GM08714 (cell line): Measurements from ENCODE around the gene SLCO1A2.
"Not testable (repeated sequence)": the region's sequence is repeated elsewhere in the genome, so short reads cannot be mapped to it uniquely, and the experiment has no call there.

Experiments used
- H3K4me3 ChIP-seq: fragments of 200-500 bp; sonication (Bioruptor generic); 2 replicates; pipeline ENCODE4 v1.5.1; 2014; ENCODE audit warnings: mild to moderate bottlenecking, low read length, inconsistent platforms
- ZNF274 ChIP-seq: IDR thresholded peaks from 2 replicates; pipeline ENCODE4 v1.6.1; 2012; ENCODE audit warnings: mild to moderate bottlenecking, low read depth, low read length

The SLCO1A2 gene, protein sequence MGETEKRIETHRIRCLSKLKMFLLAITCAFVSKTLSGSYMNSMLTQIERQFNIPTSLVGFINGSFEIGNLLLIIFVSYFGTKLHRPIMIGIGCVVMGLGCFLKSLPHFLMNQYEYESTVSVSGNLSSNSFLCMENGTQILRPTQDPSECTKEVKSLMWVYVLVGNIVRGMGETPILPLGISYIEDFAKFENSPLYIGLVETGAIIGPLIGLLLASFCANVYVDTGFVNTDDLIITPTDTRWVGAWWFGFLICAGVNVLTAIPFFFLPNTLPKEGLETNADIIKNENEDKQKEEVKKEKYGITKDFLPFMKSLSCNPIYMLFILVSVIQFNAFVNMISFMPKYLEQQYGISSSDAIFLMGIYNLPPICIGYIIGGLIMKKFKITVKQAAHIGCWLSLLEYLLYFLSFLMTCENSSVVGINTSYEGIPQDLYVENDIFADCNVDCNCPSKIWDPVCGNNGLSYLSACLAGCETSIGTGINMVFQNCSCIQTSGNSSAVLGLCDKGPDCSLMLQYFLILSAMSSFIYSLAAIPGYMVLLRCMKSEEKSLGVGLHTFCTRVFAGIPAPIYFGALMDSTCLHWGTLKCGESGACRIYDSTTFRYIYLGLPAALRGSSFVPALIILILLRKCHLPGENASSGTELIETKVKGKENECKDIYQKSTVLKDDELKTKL

DNA sequence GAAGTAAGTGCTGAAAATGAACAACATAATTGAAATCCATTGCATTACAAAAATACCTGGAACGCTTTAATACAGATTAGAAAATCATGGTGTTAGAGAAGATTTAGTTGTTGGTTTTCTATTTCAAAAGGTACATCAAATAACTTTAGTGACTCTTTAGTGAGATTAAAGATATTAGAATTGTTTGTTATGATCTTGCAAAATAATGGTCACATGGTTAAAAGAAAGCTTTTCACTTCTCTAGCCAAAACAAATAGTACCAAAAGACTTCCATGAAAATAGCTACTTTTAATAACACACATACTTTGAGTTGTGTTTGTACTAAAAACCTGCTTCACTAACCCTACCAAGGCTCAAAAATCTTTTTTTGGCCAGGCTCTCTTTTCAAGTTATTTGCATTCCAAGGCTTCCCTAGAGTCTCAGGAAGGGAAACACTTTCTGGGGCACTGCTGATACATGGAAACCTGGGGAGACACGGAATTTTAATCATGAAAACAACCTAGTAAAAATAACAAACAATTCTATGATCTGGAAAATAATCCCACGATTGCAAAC, at the start of gene SLCO1A2:
Gene SLCO1A2, minus strand, starts transcription at position 147 of the 555 bp plus-strand sequence. CDS start 270 bp downstream, outside the sequence.
- no peak within 1 kb of the TSS for H3K4me3 ChIP-seq
- no peak for TF ChIP-seq ZNF274

DNA sequence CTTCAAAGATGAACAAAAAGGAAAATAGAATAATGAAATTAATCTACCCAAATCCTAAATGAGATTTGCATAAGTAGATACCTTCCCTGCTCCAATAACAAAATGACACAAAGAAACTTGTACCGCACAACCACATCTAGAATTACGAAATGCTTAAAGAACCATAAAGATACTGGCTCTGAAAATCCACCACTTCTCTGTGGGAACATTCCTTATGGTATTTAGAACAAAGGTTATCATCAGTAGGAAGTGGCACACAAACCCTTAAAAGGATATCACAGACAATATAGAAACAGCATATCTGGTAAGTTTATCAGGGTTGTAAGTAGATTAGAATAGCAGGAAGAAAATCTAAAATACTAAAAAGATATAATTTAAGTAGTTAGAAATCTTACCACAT, 49.5 kb upstream of the SLCO1A2 start:
- no peak overlapping the region for H3K4me3 ChIP-seq
- TF ChIP-seq ZNF274 = no peak

DNA sequence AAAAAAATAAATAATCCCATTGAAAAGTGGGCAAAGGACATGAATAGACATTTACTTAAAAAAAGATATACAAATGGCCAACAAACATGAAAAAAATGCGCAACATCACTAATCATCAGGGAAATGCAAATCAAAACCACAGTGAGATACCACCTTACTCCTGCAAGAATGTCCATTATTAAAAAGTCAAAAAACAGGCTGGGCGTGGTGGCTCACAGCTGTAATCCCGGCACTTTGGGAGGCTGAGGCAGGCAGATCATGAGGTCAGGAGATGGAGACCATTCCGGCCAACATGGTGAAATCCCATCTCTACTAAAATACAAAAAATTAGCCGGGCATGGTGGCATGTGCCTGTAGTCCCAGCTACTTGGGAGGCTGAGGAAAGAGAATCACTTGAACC, 46.6 kb upstream of the SLCO1A2 start:
- H3K4me3 ChIP-seq = not testable (repeated sequence)

DNA sequence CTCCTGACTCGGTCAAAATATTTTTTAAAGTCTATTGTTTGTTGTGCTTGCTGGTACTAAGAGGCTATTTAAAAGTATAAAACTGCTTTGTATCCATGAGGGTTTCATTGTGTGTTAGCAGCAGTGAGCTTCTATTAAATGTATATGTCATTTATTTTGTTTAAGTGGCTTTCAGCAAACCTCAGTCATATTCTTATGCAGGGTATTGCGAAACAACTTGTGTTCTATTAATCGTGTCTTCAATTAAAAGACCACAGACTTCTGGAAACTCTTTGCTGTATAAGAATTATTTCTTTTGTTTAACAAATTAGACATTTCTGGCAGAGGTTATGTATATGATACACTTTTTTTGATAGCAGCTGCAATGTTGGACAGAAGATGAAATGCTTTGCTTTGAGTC, 44.5 kb upstream of the SLCO1A2 start:
- no peak for TF ChIP-seq ZNF274
- H3K4me3 ChIP-seq = no peak overlapping the region

DNA sequence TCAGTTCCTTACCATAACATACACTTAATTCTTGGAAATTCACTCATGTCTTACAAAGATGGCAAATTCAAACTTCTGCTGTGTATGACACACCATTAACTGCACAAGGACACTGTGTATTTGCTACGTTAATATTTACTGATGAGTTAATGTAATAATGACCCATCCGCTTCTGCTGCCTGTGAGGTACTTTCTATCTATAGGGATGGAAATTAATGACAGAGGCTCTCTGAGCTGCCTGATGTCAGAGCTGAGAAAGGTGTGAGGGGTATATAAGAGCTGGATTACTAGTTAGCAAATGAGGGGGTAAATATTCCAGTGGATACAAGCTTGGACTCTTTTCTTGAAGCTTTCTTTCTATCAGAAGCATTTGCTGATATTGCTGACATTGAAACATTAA, 37.9 kb upstream of the SLCO1A2 start, which contains the start of gene IAPP:
Gene IAPP, plus strand, starts transcription at position 301 of the 400 bp plus-strand sequence. CDS start 450 bp downstream, outside the sequence.
- H3K4me3 ChIP-seq = no peak within 1 kb of the TSS
- no peak for TF ChIP-seq ZNF274

DNA sequence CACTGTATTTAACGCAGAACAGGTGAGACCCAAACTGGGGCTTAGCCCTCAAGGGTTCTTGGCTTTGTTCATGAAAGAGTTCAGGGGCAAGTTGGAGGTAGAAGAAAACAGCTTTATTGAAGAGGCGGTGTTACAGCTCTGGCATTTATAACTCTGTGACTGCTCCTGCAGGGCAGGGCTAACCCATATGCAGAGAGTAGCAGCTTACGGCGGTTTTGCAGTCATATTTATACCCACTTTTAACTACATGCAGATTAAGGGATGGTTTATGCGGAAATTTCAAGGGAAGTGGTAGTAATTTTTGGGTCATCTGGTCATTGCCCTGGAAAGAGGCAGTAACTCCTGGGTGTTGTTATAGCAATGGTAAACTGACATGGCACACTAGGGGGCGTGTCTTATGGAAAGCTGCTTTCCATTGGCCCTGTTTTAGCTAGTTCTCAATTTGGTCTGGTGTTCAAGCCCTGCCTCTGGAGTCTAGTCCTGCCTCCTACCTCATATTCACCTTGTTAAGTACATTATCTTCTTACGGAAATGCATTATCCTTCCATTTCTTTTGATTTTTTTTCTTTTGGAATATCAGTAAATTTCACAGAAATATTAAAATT, 36.2 kb upstream of the SLCO1A2 start:
- H3K4me3 ChIP-seq = no peak overlapping the region
- no peak for TF ChIP-seq ZNF274

DNA sequence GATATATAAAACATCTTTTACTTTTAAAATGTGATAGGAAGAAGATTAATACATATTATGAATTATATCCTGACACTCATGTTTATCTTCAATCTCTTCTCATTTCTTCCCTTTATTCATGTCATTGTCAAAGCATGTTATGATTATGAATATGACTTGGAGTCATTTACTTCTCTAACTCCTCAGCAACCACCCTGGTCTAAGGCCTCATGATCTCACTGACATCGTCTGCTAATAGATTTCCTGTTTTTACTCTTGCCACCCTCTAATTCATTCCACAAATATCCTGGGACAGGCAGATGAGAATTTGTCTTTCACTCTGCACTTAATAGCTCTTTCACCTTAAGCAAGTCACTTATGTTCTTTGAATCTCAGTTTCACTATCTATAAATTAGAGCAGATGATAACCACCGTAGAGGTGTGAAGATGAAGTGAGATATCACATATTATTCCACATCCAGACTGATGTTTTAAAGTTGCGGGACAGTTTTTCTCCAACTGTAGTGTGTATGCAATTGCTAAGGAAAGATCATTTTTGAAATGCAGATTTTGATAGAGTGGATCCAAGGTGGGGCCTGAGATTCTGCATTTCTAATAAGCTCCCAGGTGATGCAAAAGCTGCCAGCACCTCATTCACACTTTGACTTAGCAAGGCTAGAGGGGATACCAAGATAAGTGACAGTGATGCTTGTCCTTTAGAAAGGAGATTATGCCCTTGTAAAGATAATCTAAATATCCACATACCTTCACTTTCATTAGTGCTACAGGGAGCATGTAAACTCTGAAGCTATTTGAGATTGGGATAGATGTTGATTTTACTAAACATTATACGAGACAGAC, 34.6 kb upstream of the SLCO1A2 start:
- no peak overlapping the region for H3K4me3 ChIP-seq
- TF ChIP-seq ZNF274 = no peak

DNA sequence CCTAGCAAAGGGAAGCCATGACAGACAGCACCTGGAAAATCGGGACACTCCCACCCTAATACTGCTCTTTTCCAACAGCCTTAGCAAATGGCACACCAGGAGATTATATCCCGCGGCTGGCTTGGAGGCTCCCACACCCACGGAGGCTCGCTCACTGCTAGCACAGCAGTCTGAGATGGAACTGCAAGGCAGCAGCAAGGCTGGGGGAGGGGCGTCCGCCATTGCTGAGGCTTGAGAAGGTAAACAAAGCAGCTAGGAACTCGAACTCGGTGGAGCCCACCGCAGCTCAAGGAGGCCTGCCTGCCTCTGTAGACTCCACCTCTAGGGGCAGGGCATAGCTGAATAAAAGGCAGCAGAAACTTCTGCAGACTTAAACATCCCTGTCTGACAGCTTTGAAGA, 25.9 kb upstream of the SLCO1A2 start:
- H3K4me3 ChIP-seq = not testable (repeated sequence)

DNA sequence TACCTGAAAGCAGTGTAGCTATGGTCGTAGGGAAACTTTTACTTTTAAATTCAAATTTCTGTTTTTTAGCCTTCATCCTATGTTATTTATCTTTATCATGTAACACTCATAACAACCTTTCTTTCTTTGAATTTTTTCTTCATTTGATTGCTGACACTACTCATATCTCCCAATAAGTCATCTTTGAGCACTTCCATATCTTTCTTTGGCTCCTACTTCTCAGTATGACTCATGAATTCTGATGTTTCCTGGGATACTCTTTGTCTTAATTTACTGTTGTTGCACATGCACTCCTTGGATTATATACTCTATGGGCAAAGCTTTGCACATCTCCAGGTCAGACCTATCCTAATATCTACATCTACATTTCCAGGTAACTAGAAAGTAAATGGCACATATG, 19.9 kb upstream of the SLCO1A2 start:
- TF ChIP-seq ZNF274 = no peak
- H3K4me3 ChIP-seq = no peak overlapping the region

DNA sequence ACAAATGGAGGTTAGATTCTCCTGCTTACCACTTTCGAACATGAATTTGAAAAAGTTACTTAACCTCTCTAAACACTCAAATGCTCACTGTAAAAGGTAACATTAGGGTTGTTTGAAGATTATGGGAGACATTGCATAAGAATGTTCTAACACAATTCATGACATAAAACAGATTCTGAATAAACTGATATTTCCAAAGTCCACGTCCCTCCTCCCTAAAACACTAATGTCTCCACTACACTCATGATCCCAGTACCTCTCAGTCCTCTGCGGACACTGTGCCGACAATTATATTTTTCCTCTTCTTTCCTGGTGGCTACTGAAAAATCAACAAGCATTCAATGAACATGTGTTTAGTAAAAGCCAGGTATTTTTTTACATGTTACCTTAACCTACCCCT, 19.2 kb upstream of the SLCO1A2 start:
- no peak for TF ChIP-seq ZNF274
- H3K4me3 ChIP-seq = no peak overlapping the region

DNA sequence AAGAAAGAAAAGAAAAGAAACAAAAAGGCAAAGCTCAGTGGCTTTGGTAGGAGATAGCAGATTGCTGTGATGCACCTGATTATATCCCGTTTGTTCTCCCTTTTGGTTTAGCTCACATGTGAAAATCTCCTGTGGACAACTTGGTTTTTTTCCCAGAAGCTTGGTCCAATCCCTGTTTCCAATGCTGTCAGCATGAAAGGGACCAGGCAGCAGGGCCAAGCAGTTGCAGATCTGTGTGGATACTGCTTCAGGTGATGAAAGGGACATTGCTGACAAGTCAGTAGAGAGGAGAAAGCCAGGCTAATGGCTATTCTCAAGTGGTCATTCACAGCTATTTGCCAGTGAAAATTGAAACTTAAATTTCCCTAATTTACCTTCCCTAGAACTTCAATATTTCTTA, 18.8 kb upstream of the SLCO1A2 start:
- H3K4me3 ChIP-seq = no peak overlapping the region
- no peak for TF ChIP-seq ZNF274

DNA sequence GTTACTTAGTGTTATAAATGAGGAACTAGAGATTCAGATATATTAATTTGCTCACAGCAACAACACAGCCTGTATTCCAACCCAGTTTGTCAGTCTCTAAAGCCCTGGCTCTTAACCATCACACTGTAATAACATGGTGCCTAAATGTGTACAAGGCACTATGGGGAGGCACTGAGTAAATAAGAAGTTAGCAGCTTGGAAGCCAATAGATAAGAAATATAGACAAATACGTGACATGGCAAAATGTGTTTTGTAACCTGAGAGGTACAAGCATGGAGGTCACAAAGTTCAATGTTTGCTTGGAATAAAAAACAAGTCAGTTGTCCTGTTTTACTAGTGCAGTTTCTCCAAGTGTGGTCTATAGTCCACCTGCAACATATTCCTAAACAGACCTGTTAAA, 16.3 kb upstream of the SLCO1A2 start:
- no peak for TF ChIP-seq ZNF274
- no peak overlapping the region for H3K4me3 ChIP-seq

DNA sequence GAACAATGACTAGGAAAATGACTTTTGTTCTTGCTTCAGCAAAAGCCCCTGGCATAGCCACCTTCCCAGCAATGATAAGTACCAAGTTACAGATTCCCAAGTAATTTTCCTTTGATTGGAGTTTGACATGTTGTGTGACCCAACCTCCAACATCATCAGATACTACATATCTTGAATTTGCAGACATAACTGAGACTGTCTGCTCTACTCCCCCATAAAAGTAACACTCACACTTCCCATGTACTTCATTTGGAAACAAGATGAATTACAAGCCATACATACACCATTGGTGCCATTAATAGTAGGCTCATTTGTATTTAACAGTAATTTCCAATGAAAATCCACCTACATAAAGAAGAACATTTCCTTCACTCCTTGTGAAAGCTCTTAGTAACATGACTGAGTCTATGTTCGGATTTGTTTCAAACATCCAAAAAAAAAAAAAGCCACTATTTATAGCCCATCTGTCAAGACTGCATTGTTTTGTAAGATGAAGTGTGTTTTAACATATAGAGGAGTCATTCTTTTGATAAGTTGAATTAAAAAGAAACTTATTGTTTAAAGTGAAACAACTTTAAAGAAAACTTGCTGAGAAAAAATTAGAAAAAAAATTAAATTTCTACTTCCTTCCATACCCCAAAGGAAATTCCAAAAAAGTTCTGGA, 12.0 kb upstream of the SLCO1A2 start:
- H3K4me3 ChIP-seq = no peak overlapping the region
- no peak for TF ChIP-seq ZNF274

DNA sequence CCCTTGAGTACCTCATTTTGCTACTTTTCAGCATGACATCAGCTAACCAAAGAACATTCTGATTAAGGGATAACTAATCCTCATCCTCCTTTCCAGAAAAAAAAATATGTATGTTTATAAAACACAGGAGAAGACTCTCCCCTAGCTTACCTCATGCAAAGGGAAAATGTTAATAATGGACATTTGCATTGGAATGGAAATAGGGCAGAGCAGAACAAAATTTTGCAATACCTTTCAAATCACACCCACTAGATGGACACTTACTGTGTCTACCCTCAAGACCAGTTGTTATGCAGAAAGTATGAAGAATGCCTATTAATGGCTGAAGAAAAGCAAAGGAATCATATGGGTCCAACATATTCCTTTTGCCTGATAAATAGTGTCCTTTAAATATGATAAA, 8.9 kb upstream of the SLCO1A2 start:
- no peak for TF ChIP-seq ZNF274

More for the DNA sequence above, 8.9 kb upstream of the SLCO1A2 start:
- H3K4me3 ChIP-seq = no peak overlapping the region
